ENCODE data around the gene CD109. TPM values are rescaled to one million over a fixed set of nuclear protein-coding genes. Genes with fewer than 3 reads are reported as not detected.

Gene CD109
- total and polyA plus RNA-seq, 2 of the 4 experiments (the other 2 are of a cell fraction), result 3.6 to 5.0 TPM

GRCh38 chr6:73694711-73695411, 1.1 kb upstream of the CD109 start:
- Histone ChIP-seq H3K9ac (ENCODE audit: low read depth, low read length) (no peak overlapping the region; the same call in 1 of the 2 replicates), H3K27me3 (ENCODE audit: control insufficient read depth, insufficient read depth, low read length) (no peaks in the 10 kb centered on the region), H2BK20ac (ENCODE audit: low read depth, low read length) (peak overlapping the region; percentile 78), H3K36me3 (ENCODE audit: control insufficient read depth, insufficient read depth, low read length) (no peaks in the 10 kb centered on the region), H2AK9ac (replicated peaks; ENCODE audit: low read depth, low read length, poor library complexity) (peak overlapping the region; percentile 75), H3K9me1 (ENCODE audit: insufficient read depth, low read length) (peaks cover 10% of the 10 kb centered on the region), H3K4me3 (ENCODE audit: insufficient read depth, low read depth, low read length) (no peak overlapping the region), H2BK5ac (ENCODE audit: low read depth, low read length, poor library complexity, severe bottlenecking) (peak overlapping the region; percentile 79), H2BK120ac (ENCODE audit: low read depth, low read length) (peak overlapping the region; percentile 79), H3K4me2 (ENCODE audit: low read depth, low read length) (peak overlapping the region; percentile 11), H4K20me1 (ENCODE audit: insufficient read depth, low read length) (no peaks in the 10 kb centered on the region), H3K23ac (ENCODE audit: low read depth, low read length) (peak overlapping the region; percentile 66), H4K8ac (ENCODE audit: low read depth in 2 of 2, low read length in 2 of 2) (peak overlapping the region; percentile 62 to 83), H3K18ac (ENCODE audit: low read depth, low read length) (peak overlapping the region; percentile 71; the same call in 1 of the 2 replicates), H3K79me1 (ENCODE audit: low read depth in 1 of 2, low read length in 2 of 2) (peaks cover 15 to 33% of the 10 kb centered on the region in 2 experiments), H2AFZ (replicated peaks; ENCODE audit: low read length, poor library complexity) (peak overlapping the region; percentile 86), H3K9me3 (ENCODE audit: control insufficient read depth, insufficient read depth, low read length) (no peaks in the 10 kb centered on the region), H3K4ac (ENCODE audit: low read depth, low read length) (peak overlapping the region; percentile 71), H2BK15ac (ENCODE audit: low read depth, low read length) (peak overlapping the region; percentile 81; the same call in 1 of the 3 replicates), H3K14ac (replicated peaks; ENCODE audit: low read depth, low read length) (peak overlapping the region; percentile 85), H3K27ac (ENCODE audit: insufficient read depth, low read length) (peak overlapping the region; percentile 12; the same call in 1 of the 2 replicates), H4K91ac (ENCODE audit: insufficient read depth, low read depth, low read length) (peak overlapping the region; percentile 74), H2AK5ac (ENCODE audit: low read depth, low read length) (peak overlapping the region; percentile 90), H3K56ac (ENCODE audit: extremely low read depth, insufficient read depth, low read length) (0 out of 2 replicates have a peak overlapping the region, but pooled peaks have one; percentile 26), H4K5ac (ENCODE audit: low read depth, low read length) (peak overlapping the region; percentile 82), H3K4me1 (ENCODE audit: control insufficient read depth, insufficient read depth, low read length) (peaks cover 6% of the 10 kb centered on the region)
- WGBS, 2 experiments (ENCODE audit: extremely low coverage in 2 of 2, insufficient read length in 1 of 2), result no CpG with 5 or more reads among the region's 5 CpGs
- POLR2A ChIA-PET (ENCODE audit: unreplicated experiment), result no interaction called here
- ATAC-seq (ENCODE audit: low read depth), result peak; percentile 28
- no TSS peak for BruUV-seq (replicated peaks)
- dilution Hi-C loops (cut with HindIII; ENCODE audit: low sequenced_read_pairs, unreplicated experiment), result no loop called here
- TF ChIP-seq RCOR1 (IDR thresholded peaks at IDR 0.05; ENCODE audit: insufficient replicate concordance, low read length) (no peak), POLR2A (IDR thresholded peaks at IDR 0.05; ENCODE audit: low read depth, low read length) (no peak), NFE2L2 (IDR thresholded peaks at IDR 0.05; ENCODE audit: low read depth, low read length) (no peak), MAFK (IDR thresholded peaks at IDR 0.05; ENCODE audit: low read depth, low read length) (0 out of 2 replicates have a peak, but pooled peaks have one; percentile 2), ELK1 (IDR thresholded peaks at IDR 0.05; ENCODE audit: borderline replicate concordance, low read depth, low read length) (no peak)
- CTCF ChIA-PET, result interaction anchor here (0.7 to 1.0 kb wide), 2 partner anchors 28 to 193 kb away, joined by 3 to 5 read pairs; no protein-coding TSS in a partner anchor
- in situ Hi-C loops (cut with MboI; ENCODE audit: low sequenced_read_pairs), result no loop called here
- intact Hi-C loops (cut with micrococcal nuclease), result no loop called here
- DNase-seq, result peak; percentile 61

All from IMR-90 (cell line).